Astrocyte (in vitro differentiated cells and primary cell): ENCODE measurements around the gene HMGA1.
"Not testable (repeated sequence)": the region's sequence is repeated elsewhere in the genome, so short reads cannot be mapped to it uniquely, and the experiment has no call there.

Source experiments
- EZH2 ChIP-seq: IDR thresholded peaks from 2 replicates; pipeline ENCODE4 v1.6.1; 2012; ENCODE audit warnings: mild to moderate bottlenecking, low read length, inconsistent platforms; ENCODE audit not compliant: insufficient read depth
- TF ChIP-seq, protein P1 (sequence below): IDR thresholded peaks from 2 replicates; pipeline ENCODE4 v1.5.1; 2011; ENCODE audit warnings: low read depth, mild to moderate bottlenecking, inconsistent platforms, low read length, moderate library complexity; ENCODE audit not compliant: insufficient read depth

DNA sequence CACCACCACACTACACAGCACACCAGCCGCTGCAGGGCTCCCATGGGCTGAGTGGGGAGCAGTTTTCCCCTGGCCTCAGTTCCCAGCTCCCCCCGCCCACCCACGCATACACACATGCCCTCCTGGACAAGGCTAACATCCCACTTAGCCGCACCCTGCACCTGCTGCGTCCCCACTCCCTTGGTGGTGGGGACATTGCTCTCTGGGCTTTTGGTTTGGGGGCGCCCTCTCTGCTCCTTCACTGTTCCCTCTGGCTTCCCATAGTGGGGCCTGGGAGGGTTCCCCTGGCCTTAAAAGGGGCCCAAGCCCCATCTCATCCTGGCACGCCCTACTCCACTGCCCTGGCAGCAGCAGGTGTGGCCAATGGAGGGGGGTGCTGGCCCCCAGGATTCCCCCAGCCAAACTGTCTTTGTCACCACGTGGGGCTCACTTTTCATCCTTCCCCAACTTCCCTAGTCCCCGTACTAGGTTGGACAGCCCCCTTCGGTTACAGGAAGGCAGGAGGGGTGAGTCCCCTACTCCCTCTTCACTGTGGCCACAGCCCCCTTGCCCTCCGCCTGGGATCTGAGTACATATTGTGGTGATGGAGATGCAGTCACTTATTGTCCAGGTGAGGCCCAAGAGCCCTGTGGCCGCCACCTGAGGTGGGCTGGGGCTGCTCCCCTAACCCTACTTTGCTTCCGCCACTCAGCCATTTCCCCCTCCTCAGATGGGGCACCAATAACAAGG is 8.5 kb downstream of the HMGA1 start:
- TF ChIP-seq, protein P1, sequence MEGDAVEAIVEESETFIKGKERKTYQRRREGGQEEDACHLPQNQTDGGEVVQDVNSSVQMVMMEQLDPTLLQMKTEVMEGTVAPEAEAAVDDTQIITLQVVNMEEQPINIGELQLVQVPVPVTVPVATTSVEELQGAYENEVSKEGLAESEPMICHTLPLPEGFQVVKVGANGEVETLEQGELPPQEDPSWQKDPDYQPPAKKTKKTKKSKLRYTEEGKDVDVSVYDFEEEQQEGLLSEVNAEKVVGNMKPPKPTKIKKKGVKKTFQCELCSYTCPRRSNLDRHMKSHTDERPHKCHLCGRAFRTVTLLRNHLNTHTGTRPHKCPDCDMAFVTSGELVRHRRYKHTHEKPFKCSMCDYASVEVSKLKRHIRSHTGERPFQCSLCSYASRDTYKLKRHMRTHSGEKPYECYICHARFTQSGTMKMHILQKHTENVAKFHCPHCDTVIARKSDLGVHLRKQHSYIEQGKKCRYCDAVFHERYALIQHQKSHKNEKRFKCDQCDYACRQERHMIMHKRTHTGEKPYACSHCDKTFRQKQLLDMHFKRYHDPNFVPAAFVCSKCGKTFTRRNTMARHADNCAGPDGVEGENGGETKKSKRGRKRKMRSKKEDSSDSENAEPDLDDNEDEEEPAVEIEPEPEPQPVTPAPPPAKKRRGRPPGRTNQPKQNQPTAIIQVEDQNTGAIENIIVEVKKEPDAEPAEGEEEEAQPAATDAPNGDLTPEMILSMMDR: not testable (repeated sequence)
- not testable (repeated sequence) for TF ChIP-seq EZH2
